GM23338 (cell line): ENCODE data around the gene SALL2.

Experiments
- CREB1 ChIP-seq: fragments of 250-450 bp; sonication (Bioruptor Pico); IDR thresholded peaks from 2 replicates; pipeline ENCODE4 v1.5.0; 2020; ENCODE audit warnings: low read depth, mild to moderate bottlenecking, moderate library complexity
- EZH2 ChIP-seq: fragments of 200-600 bp; sonication (generic); IDR thresholded peaks from one replicate; pipeline ENCODE4 v1.8.0; 2017; ENCODE audit warnings: antibody characterized with exemption, mild to moderate bottlenecking, low read depth; ENCODE audit not compliant: unreplicated experiment
- EZH2phosphoT487 ChIP-seq: fragments of 200-600 bp; sonication (generic); IDR thresholded peaks from one replicate; pipeline ENCODE4 v1.8.1; 2018; ENCODE audit warnings: antibody characterized with exemption; ENCODE audit not compliant: unreplicated experiment
- JUNB ChIP-seq: IDR thresholded peaks from one replicate; pipeline ENCODE4 v1.6.1; 2016; ENCODE audit warnings: antibody characterized with exemption; ENCODE audit not compliant: unreplicated experiment
- POLR2AphosphoS5 ChIP-seq: IDR thresholded peaks from 2 replicates; pipeline ENCODE4 v1.6.1; 2016; ENCODE audit warnings: antibody characterized with exemption, low read depth
- STAT1 ChIP-seq: IDR thresholded peaks from one replicate; pipeline ENCODE4 v1.6.1; 2016; ENCODE audit warnings: antibody characterized with exemption; ENCODE audit not compliant: unreplicated experiment
- TF ChIP-seq, protein P1 (sequence below): IDR thresholded peaks from one replicate; pipeline ENCODE4 v1.6.1; 2018; ENCODE audit warnings: antibody characterized with exemption; ENCODE audit not compliant: unreplicated experiment
- TF ChIP-seq, protein P2 (sequence below), 2 experiments: fragments of 200-600 bp in 1 of 2; sonication (generic) in 1 of 2; conservative IDR thresholded peaks; 2 replicates each; pipeline versions ENCODE4 v1.5.1 to v1.6.1; 2016 to 2017; ENCODE audit warnings: antibody characterized with exemption in 2 of 2, low read depth in 2 of 2, mild to moderate bottlenecking in 2 of 2, moderate library complexity in 1 of 2

DNA sequence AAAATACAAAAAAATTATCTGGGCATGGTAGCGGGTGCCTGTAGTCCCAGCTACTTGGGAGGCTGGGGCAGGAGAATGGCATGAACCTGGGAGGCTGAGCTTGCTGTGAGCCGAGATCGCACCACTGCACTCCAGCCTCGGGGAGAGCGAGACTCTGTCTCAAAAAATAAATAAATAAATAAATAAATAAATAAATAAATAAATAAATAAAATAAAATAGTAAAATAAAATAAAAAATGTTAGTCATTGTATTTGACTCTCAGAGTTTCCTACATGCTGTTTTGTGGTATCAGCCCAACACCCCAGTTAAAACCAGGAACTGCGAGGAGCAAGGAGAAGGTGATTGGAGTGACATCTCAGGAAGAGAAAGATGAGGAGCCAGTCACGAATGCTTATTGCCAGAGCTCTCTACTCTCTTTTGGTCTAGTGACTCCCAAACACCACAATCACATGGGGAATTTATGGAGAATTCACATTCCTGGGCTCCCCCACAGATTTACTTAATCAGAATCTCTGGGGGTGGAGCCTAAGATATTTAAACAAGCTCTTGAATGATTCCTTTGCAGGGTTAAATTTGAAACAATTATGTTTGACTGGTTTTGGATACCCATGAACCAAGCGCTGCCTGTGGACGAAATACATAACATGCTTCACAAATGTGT lies 15.4 kb upstream of the SALL2 start:
- TF ChIP-seq, protein P1, sequence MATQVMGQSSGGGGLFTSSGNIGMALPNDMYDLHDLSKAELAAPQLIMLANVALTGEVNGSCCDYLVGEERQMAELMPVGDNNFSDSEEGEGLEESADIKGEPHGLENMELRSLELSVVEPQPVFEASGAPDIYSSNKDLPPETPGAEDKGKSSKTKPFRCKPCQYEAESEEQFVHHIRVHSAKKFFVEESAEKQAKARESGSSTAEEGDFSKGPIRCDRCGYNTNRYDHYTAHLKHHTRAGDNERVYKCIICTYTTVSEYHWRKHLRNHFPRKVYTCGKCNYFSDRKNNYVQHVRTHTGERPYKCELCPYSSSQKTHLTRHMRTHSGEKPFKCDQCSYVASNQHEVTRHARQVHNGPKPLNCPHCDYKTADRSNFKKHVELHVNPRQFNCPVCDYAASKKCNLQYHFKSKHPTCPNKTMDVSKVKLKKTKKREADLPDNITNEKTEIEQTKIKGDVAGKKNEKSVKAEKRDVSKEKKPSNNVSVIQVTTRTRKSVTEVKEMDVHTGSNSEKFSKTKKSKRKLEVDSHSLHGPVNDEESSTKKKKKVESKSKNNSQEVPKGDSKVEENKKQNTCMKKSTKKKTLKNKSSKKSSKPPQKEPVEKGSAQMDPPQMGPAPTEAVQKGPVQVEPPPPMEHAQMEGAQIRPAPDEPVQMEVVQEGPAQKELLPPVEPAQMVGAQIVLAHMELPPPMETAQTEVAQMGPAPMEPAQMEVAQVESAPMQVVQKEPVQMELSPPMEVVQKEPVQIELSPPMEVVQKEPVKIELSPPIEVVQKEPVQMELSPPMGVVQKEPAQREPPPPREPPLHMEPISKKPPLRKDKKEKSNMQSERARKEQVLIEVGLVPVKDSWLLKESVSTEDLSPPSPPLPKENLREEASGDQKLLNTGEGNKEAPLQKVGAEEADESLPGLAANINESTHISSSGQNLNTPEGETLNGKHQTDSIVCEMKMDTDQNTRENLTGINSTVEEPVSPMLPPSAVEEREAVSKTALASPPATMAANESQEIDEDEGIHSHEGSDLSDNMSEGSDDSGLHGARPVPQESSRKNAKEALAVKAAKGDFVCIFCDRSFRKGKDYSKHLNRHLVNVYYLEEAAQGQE: no peak
- TF ChIP-seq, protein P2, sequence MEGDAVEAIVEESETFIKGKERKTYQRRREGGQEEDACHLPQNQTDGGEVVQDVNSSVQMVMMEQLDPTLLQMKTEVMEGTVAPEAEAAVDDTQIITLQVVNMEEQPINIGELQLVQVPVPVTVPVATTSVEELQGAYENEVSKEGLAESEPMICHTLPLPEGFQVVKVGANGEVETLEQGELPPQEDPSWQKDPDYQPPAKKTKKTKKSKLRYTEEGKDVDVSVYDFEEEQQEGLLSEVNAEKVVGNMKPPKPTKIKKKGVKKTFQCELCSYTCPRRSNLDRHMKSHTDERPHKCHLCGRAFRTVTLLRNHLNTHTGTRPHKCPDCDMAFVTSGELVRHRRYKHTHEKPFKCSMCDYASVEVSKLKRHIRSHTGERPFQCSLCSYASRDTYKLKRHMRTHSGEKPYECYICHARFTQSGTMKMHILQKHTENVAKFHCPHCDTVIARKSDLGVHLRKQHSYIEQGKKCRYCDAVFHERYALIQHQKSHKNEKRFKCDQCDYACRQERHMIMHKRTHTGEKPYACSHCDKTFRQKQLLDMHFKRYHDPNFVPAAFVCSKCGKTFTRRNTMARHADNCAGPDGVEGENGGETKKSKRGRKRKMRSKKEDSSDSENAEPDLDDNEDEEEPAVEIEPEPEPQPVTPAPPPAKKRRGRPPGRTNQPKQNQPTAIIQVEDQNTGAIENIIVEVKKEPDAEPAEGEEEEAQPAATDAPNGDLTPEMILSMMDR (conservative IDR thresholded peaks at IDR 0.05; ENCODE audit: low read depth in 2 of 2): no peak
- no peak for TF ChIP-seq POLR2AphosphoS5
- no peak for TF ChIP-seq EZH2phosphoT487
- no peak for TF ChIP-seq EZH2
- no peak for TF ChIP-seq CREB1
- TF ChIP-seq STAT1: no peak
- TF ChIP-seq JUNB: no peak
